WTC11 (cell line): ENCODE measurements around the gene CLCN4.

Experiments
- CREB1 ChIP-seq: sonication (generic); formaldehyde crosslinking; IDR thresholded peaks from 2 replicates; pipeline ENCODE4 v1.8.0; 2023; ENCODE audit warnings: mild to moderate bottlenecking, missing genetic modification reagents
- ZNF232 ChIP-seq: sonication (generic); formaldehyde crosslinking; IDR thresholded peaks from 2 replicates; pipeline ENCODE4 v1.8.0; 2022; ENCODE audit warnings: mild to moderate bottlenecking, missing genetic modification reagents

GRCh38 chrX:10152086-10152485, 4.7 kb upstream of the CLCN4 start:
- TF ChIP-seq ZNF232 = no peak
- no peak for TF ChIP-seq CREB1 (CRISPR knock-in tag)
